Measurements from ENCODE around the gene ARID3C. TPM values are rescaled to one million over a fixed set of nuclear protein-coding genes. Genes with fewer than 3 reads are reported as not detected.

The ARID3C gene
- total and polyA plus RNA-seq, 2 of the 8 experiments (the other 6 are each of a cell fraction or from before 2014, with no cell fraction given): 0.08 TPM; not detected in 1

DNA sequence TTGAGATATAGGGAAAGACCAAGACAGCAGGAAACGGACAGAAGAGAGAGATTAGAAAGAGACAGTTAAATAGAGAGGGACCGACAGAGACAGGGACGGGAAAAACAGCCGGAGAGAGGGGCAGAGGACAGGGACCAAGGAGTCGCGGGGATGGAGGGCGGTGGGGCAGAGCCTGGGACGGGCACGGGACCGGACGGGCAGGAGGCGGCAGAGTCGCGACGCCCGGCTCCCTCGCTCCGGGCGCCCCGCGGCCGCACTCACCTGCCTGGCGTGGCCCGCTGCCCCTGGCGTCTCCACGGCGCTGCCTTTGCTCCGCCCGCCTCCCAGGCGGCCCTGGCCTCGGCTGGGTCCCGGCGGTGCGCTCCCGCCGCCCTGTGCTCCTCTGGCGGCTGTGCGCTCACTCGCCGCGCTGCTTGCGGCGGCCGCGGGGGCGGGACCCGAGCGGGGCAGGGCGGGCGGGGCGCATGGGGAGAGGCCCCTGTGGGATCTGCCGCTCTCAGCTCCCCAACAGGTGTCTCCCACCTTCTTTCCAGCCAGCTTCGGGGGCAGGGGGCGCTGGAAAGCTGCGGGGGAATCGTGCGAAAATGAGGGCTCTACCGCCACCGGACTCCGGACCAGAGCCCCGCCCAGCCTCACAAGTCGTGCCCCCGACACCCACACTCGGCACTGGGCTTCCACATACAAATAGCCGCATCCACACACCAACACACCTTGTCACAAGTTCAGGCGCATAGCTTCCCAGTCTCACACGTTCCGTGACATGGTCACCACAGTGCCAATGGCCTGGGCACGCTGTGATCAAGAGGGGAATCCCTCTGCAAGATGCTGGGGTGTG is at the start of gene ARID3C (continued):
- TF ChIP-seq CBX5 (IDR thresholded peaks at IDR 0.05; ENCODE audit: low read depth, low read length): no peak
- no peak; a peak in 1 of 4 replicates for TF ChIP-seq SIN3A (conservative IDR thresholded peaks at IDR 0.05 in 1 of 2, IDR thresholded peaks at IDR 0.05 in 1 of 2; ENCODE audit: low read depth in 1 of 2, low read length in 2 of 2)
- TF ChIP-seq PHF8 (conservative IDR thresholded peaks at IDR 0.05; ENCODE audit: low read depth, low read length): no peak
- TF ChIP-seq ASH2L (IDR thresholded peaks at IDR 0.05; ENCODE audit: low read length): no peak
- TF ChIP-seq POU5F1 (IDR thresholded peaks at IDR 0.05; ENCODE audit: low read depth, low read length): no peak
- TF ChIP-seq NANOG (IDR thresholded peaks at IDR 0.05; ENCODE audit: insufficient read depth, low read depth, low read length, poor library complexity, severe bottlenecking): no peak
- TF ChIP-seq CEBPB (IDR thresholded peaks at IDR 0.05; ENCODE audit: low read depth, low read length): no peak
- TF ChIP-seq HDAC6 (IDR thresholded peaks at IDR 0.05; ENCODE audit: low read depth, low read length): no peak
- TF ChIP-seq TAF7 (optimal IDR thresholded peaks at IDR 0.05; ENCODE audit: borderline replicate concordance, low read depth, low read length): no peak
- no peak for TF ChIP-seq BCL11A (IDR thresholded peaks at IDR 0.05; ENCODE audit: low read depth in 2 of 2, low read length in 2 of 2)
- no peak for TF ChIP-seq RXRA (IDR thresholded peaks at IDR 0.05; ENCODE audit: insufficient read depth, low read depth, low read length)
- TF ChIP-seq, protein P1, sequence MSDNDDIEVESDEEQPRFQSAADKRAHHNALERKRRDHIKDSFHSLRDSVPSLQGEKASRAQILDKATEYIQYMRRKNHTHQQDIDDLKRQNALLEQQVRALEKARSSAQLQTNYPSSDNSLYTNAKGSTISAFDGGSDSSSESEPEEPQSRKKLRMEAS (IDR thresholded peaks at IDR 0.05): no peak
- TF ChIP-seq JUND (IDR thresholded peaks at IDR 0.05; ENCODE audit: low read length): no peak
- no peak for TF ChIP-seq FOSL1 (IDR thresholded peaks at IDR 0.05; ENCODE audit: insufficient read depth, low read depth, low read length)
- 0 out of 2 replicates have a peak, but pooled peaks have one; percentile 43 for TF ChIP-seq RBBP5 (IDR thresholded peaks at IDR 0.05; ENCODE audit: borderline replicate concordance, low read depth, low read length)
- TF ChIP-seq BRCA1 (IDR thresholded peaks at IDR 0.05; ENCODE audit: low read depth, low read length): no peak
- TF ChIP-seq HDAC2 (IDR thresholded peaks at IDR 0.05; ENCODE audit: borderline replicate concordance in 1 of 2, low read depth in 2 of 2, low read length in 2 of 2): no peak
- no peak for TF ChIP-seq ZNF274 (IDR thresholded peaks at IDR 0.05; ENCODE audit: borderline replicate concordance, extremely low read depth, low read length)
- no peak for TF ChIP-seq CBX8 (IDR thresholded peaks at IDR 0.05; ENCODE audit: borderline replicate concordance, low read depth, low read length)
- no peak for TF ChIP-seq BACH1 (IDR thresholded peaks at IDR 0.05; ENCODE audit: low read length)
- TF ChIP-seq SUZ12 (IDR thresholded peaks at IDR 0.05; ENCODE audit: low read length): peak; percentile 79
- TF ChIP-seq EZH2 (IDR thresholded peaks at IDR 0.05; ENCODE audit: low read depth, low read length, severe bottlenecking): peak; percentile 65
